Right lobe of liver (tissue), 4 donors: ENCODE data around the gene ASF1B.

Experiments used
- POLR2A ChIP-seq: fragments of 450-650 bp; IDR thresholded peaks from one replicate; pipeline ENCODE4 v1.6.1; 2017; ENCODE audit warnings: antibody characterized with exemption, mild to moderate bottlenecking
- TF ChIP-seq, protein P1 (sequence below), 4 donors: fragments of 200-600 bp in 3 of 4; fragments of 450-650 bp in 1 of 4; IDR thresholded peaks; one replicate each; pipeline versions ENCODE4 v1.5.1 to v1.8.0; 2016 to 2022; ENCODE audit warnings: antibody characterized with exemption in 4 of 4, mild to moderate bottlenecking in 2 of 4
- donor health status: DM: no; HTN: no; CAD: no.
- donor health status: DM: no; HTN: no; CAD: no.
- donor health status: DM: no; HTN: yes; CAD: no.

DNA sequence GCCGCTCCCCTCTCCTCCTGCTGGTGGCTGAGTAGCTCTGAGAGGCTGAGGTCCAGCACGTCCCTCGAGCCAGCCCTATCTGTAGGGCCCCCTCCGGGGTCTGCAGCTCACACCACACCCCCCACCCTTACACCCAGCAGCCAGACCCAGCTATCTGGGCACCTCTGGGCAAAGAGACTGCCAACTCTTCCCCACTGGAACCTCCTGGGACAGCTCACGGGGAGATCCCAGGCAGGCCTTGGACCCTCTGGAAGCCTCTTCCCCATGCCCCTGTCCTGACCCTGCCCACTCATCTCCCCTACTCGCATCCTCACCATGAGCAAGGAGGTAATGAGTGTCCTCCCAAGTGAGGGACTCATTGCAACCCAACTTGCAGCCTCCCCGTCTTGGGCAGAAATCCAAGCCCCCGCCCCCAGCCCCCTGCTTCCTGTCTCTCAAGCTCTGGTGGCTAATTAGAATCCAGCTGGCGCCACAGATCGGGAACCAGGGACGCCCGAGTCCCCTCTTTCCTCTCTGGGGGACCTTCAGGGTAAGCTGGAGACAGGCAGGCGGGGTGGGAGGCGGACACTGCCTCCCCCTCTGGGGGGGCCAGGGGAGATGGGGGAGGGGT lies 47.5 kb upstream of the ASF1B start:
- TF ChIP-seq, protein P1, sequence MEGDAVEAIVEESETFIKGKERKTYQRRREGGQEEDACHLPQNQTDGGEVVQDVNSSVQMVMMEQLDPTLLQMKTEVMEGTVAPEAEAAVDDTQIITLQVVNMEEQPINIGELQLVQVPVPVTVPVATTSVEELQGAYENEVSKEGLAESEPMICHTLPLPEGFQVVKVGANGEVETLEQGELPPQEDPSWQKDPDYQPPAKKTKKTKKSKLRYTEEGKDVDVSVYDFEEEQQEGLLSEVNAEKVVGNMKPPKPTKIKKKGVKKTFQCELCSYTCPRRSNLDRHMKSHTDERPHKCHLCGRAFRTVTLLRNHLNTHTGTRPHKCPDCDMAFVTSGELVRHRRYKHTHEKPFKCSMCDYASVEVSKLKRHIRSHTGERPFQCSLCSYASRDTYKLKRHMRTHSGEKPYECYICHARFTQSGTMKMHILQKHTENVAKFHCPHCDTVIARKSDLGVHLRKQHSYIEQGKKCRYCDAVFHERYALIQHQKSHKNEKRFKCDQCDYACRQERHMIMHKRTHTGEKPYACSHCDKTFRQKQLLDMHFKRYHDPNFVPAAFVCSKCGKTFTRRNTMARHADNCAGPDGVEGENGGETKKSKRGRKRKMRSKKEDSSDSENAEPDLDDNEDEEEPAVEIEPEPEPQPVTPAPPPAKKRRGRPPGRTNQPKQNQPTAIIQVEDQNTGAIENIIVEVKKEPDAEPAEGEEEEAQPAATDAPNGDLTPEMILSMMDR (IDR thresholded peaks at IDR 0.05) = no peak
- TF ChIP-seq POLR2A = no peak
